GM12873 (cell line): ENCODE data around the gene MOGAT2.

Source experiments
- CTCF ChIP-seq: IDR thresholded peaks from 2 replicates; pipeline ENCODE4 v1.5.1; 2012; ENCODE audit warnings: low read depth, mild to moderate bottlenecking, moderate library complexity, low read length, control low read depth; ENCODE audit not compliant: insufficient read depth; ENCODE audit errors: missing control alignments

The MOGAT2 gene

GRCh38 chr11:75721852-75722668, 4.4 kb downstream of the MOGAT2 start:
- no peak for TF ChIP-seq CTCF

- no peak for TF ChIP-seq CTCF
Observed at GRCh38 chr11:75722669-75723042, 5.0 kb downstream of the MOGAT2 start.

GRCh38 chr11:75725547-75726320, 8.1 kb downstream of the MOGAT2 start:
- TF ChIP-seq CTCF: no peak

GRCh38 chr11:75728992-75729391, 11.4 kb downstream of the MOGAT2 start:
- no peak for TF ChIP-seq CTCF

DNA sequence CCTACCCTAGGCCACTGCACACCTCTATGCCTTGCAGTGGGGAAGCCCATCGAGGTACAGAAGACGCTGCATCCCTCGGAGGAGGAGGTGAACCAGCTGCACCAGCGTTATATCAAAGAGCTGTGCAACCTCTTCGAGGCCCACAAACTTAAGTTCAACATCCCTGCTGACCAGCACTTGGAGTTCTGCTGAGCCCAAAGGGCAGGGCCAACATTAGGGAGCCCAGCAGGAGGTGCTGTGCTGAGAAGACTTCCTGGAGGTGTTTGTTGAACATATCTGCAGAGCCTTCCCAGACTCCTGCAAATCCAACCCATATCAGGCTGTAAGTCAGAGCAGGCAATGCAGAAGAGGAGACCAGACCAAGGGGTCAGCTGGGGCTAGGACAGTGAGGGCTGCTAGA, 13.5 kb downstream of the MOGAT2 start:
- no peak for TF ChIP-seq CTCF

GRCh38 chr11:75733071-75733430, 15.4 kb downstream of the MOGAT2 start:
- no peak for TF ChIP-seq CTCF

- no peak for TF ChIP-seq CTCF
Observed at GRCh38 chr11:75733431-75734107, 15.9 kb downstream of the MOGAT2 start.
